SK-N-SH (cell line): ENCODE data around the gene B3GNT7. TPM values are rescaled to one million over a fixed set of nuclear protein-coding genes. Genes with fewer than 3 reads are reported as not detected.

Experiments
- CTCF ChIA-PET: fragments of 300-600, 350-600 bp; formaldehyde crosslinking; extraction: SDS; loops from one replicate; lab custom pipeline; 2021; lab: Yijun Ruan, JAX
- POLR2A ChIA-PET: fragments of 350-600 bp; sonication (Branson Sonifier 250); formaldehyde crosslinking; extraction: SDS; loops from one replicate; lab custom pipeline; 2020; ENCODE audit warnings: antibody characterized with exemption, inconsistent platforms; lab: Yijun Ruan, JAX
- DNase-seq: peaks from one replicate; pipeline ENCODE4 v3.0.0; 2012
- H2AFZ ChIP-seq: fragments of 200-600 bp; sonication (generic); 2 replicates; pipeline ENCODE4 v1.8.1; 2016; ENCODE audit warnings: antibody characterized with exemption, mild to moderate bottlenecking, low read depth
- H3F3A ChIP-seq: fragments of 200-600 bp; sonication (generic); replicated peaks from 2 replicates; pipeline ENCODE3; 2016; ENCODE audit warnings: antibody characterized with exemption, mild to moderate bottlenecking; ENCODE audit not compliant: insufficient read depth
- H3K27ac ChIP-seq, 2 experiments: fragments of 200-500 bp in 1 of 2; fragments of 200-600 bp in 1 of 2; sonication (Bioruptor generic) in 1 of 2; sonication (generic), shearing (Covaris generic) in 1 of 2; 2 replicates each; pipeline versions ENCODE4 v1.5.1 to v1.6.1; 2014 to 2016; ENCODE audit warnings: low read depth in 2 of 2, inconsistent platforms in 1 of 2, low read length in 1 of 2, mild to moderate bottlenecking in 1 of 2, mixed read lengths in 1 of 2
- H3K27me3 ChIP-seq: fragments of 200-600 bp; sonication (generic), shearing (Covaris generic); 2 replicates; pipeline ENCODE4 v1.6.1; 2016; ENCODE audit warnings: mixed run types; ENCODE audit not compliant: insufficient read depth
- H3K36me3 ChIP-seq, 2 experiments: fragments of 200-500 bp in 1 of 2; fragments of 200-600 bp in 1 of 2; sonication (Bioruptor generic) in 1 of 2; sonication (generic) in 1 of 2; replicated peaks in 1 of 2; 2 replicates each; pipeline versions ENCODE3 to v1.5.1; 2014 to 2016; ENCODE audit warnings: low read length in 1 of 2, mild to moderate bottlenecking in 1 of 2; ENCODE audit not compliant: insufficient read depth in 2 of 2, control insufficient read depth in 1 of 2
- H3K4me1 ChIP-seq, 2 experiments: fragments of 200-500 bp in 1 of 2; fragments of 200-600 bp in 1 of 2; sonication (Bioruptor generic) in 1 of 2; sonication (generic), shearing (Covaris generic) in 1 of 2; 2 replicates each; pipeline versions ENCODE4 v1.5.1 to v1.6.1; 2014 to 2016; ENCODE audit warnings: low read depth in 1 of 2, low read length in 1 of 2, mixed run types in 1 of 2; ENCODE audit not compliant: insufficient read depth in 2 of 2, control insufficient read depth in 1 of 2
- H3K4me2 ChIP-seq: fragments of 200-600 bp; sonication (generic), shearing (Covaris generic); 2 replicates; pipeline ENCODE4 v1.6.1; 2017; ENCODE audit warnings: mixed run types
- H3K4me3 ChIP-seq, 2 experiments: fragments of 200-500 bp in 1 of 2; fragments of 200-600 bp in 1 of 2; sonication (Bioruptor generic) in 1 of 2; sonication (generic), shearing (Covaris generic) in 1 of 2; 2 replicates each; pipeline versions ENCODE4 v1.5.1 to v1.8.1; 2014 to 2016; ENCODE audit warnings: low read depth in 2 of 2, inconsistent platforms in 1 of 2, low read length in 1 of 2, mild to moderate bottlenecking in 1 of 2, mixed read lengths in 1 of 2, moderate library complexity in 1 of 2
- H3K79me2 ChIP-seq: fragments of 200-600 bp; sonication (generic); 2 replicates; pipeline ENCODE4 v1.8.1; 2017; ENCODE audit warnings: mild to moderate bottlenecking; ENCODE audit not compliant: insufficient read depth
- H3K9ac ChIP-seq: fragments of 200-600 bp; sonication (generic); 2 replicates; pipeline ENCODE4 v1.6.1; 2017; ENCODE audit warnings: mixed run types
- H3K9me2 ChIP-seq: fragments of 200-600 bp; sonication (generic); 2 replicates; pipeline ENCODE4 v1.6.1; 2017; ENCODE audit warnings: mixed run types
- H3K9me3 ChIP-seq: fragments of 200-600 bp; sonication (generic); 2 replicates; pipeline ENCODE4 v1.6.1; 2017; ENCODE audit warnings: mixed run types, mild to moderate bottlenecking, moderate library complexity
- H4K20me1 ChIP-seq: fragments of 200-600 bp; sonication (generic); 2 replicates; pipeline ENCODE4 v1.6.1; 2017; ENCODE audit warnings: mild to moderate bottlenecking, mixed run types; ENCODE audit not compliant: insufficient read depth
- FOXM1 ChIP-seq: IDR thresholded peaks from 2 replicates; pipeline ENCODE4 v1.4.0; 2012; ENCODE audit warnings: low read depth, mild to moderate bottlenecking
- NFIC ChIP-seq: IDR thresholded peaks from 2 replicates; pipeline ENCODE4 v1.4.0; 2012; ENCODE audit warnings: borderline replicate concordance
- NRF1 ChIP-seq: IDR thresholded peaks from 2 replicates; pipeline ENCODE4 v1.6.1; 2012; ENCODE audit warnings: low read depth, mild to moderate bottlenecking, low read length
- REST ChIP-seq: IDR thresholded peaks from 2 replicates; pipeline ENCODE4 v1.6.1; 2012; ENCODE audit warnings: mild to moderate bottlenecking, low read depth, low read length, moderate library complexity
- RXRA ChIP-seq: IDR thresholded peaks from 2 replicates; pipeline ENCODE4 v1.4.0; 2012; ENCODE audit warnings: low read depth, mild to moderate bottlenecking, borderline replicate concordance
- SMC3 ChIP-seq: IDR thresholded peaks from 2 replicates; pipeline ENCODE4 v1.6.1; 2012; ENCODE audit warnings: low read depth, low read length, improper control_type of control experiment
- TAF1 ChIP-seq: IDR thresholded peaks from 2 replicates; pipeline ENCODE4 v1.6.1; 2012; ENCODE audit warnings: low read depth, mild to moderate bottlenecking, low read length, moderate library complexity, borderline replicate concordance
- USF2 ChIP-seq: fragments of 150-350 bp; IDR thresholded peaks from 2 replicates; pipeline ENCODE4 v1.6.1; 2017; ENCODE audit warnings: antibody characterized with exemption, low read length, low read depth, borderline replicate concordance
- YY1 ChIP-seq: IDR thresholded peaks from 2 replicates; pipeline ENCODE4 v1.4.0; 2012; ENCODE audit warnings: low read depth, mild to moderate bottlenecking
- WGBS: methylation state at CpG from one replicate; pipeline ENCODE4 v1.1.6; 2017; ENCODE audit warnings: low lambda C conversion rate; 5-methylcytosine and 5-hydroxymethylcytosine counted together
- polyA plus RNA-seq, 3 experiments: library from polyadenylated mRNA; depleted of rRNA; stranded (reverse); fragments of >200 nt; gene quantifications; 2 replicates each; pipeline ENCODE4 v1.2.3, GENCODE V29; 2012
- TF ChIP-seq, protein P1 (sequence below): IDR thresholded peaks from 2 replicates; pipeline ENCODE4 v1.4.0; 2012; ENCODE audit warnings: low read depth
- TF ChIP-seq, protein P2 (sequence below): IDR thresholded peaks from 2 replicates; pipeline ENCODE4; 2012

Gene B3GNT7
- polyA plus RNA-seq, 1 of the 3 experiments (the other 2 are of a cell fraction): 0.12 TPM

- Histone ChIP-seq H3F3A (no peaks in the 10 kb centered on the region), H4K20me1 (no peaks in the 10 kb centered on the region), H3K9ac (no peak overlapping the region), H3K4me2 (no peak overlapping the region), H3K36me3 (no peaks in the 10 kb centered on the region), H3K9me3 (peaks cover 7% of the 10 kb centered on the region; the same call in 1 of the 2 replicates), H3K27ac (no peak overlapping the region)
- DNase-seq: no peak
- TF ChIP-seq NFIC: no peak
- TF ChIP-seq, protein P1, sequence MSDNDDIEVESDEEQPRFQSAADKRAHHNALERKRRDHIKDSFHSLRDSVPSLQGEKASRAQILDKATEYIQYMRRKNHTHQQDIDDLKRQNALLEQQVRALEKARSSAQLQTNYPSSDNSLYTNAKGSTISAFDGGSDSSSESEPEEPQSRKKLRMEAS: no peak
- no peak for TF ChIP-seq YY1
- TF ChIP-seq NRF1: no peak
- TF ChIP-seq, protein P2, sequence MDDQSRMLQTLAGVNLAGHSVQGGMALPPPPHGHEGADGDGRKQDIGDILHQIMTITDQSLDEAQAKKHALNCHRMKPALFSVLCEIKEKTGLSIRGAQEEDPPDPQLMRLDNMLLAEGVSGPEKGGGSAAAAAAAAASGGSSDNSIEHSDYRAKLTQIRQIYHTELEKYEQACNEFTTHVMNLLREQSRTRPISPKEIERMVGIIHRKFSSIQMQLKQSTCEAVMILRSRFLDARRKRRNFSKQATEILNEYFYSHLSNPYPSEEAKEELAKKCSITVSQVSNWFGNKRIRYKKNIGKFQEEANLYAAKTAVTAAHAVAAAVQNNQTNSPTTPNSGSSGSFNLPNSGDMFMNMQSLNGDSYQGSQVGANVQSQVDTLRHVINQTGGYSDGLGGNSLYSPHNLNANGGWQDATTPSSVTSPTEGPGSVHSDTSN: no peak
- TF ChIP-seq REST: no peak
- TF ChIP-seq FOXM1: no peak
- TF ChIP-seq SMC3: no peak
- no peak for TF ChIP-seq RXRA
- no peak for TF ChIP-seq USF2
- no peak for TF ChIP-seq TAF1
- TF ChIP-seq, all 33 proteins: peak for 0
- no peak overlapping the region for H3K4me3 ChIP-seq
- H3K9me2 ChIP-seq: no peaks in the 10 kb centered on the region
- ChIA-PET CTCF (interaction anchor here (1.0 kb wide), 1 partner anchor 17 kb away, joined by 3 read pairs; no protein-coding TSS in a partner anchor), POLR2A (no interaction called here)
- H2AFZ ChIP-seq: no peak overlapping the region
- H3K79me2 ChIP-seq: no peaks in the 10 kb centered on the region
- peaks cover 6% of the 10 kb centered on the region in 2 experiments; a peak in 2 of 4 replicates for H3K4me1 ChIP-seq
- H3K27me3 ChIP-seq: no peaks in the 10 kb centered on the region
- 77% methylated on average over 15 of the region's 15 CpGs for WGBS
These were observed 11.9 kb upstream of the B3GNT7 start for GRCh38 chr2:231383416-231384108.
